Transverse colon (tissue), 3 donors: Measurements from ENCODE around the gene DAAM1.

ENCODE experiments used
- EP300 ChIP-seq: sonication (generic); formaldehyde crosslinking; IDR thresholded peaks from one replicate; pipeline ENCODE4 v1.6.1; 2017; ENCODE audit warnings: antibody characterized with exemption, low read depth
- POLR2A ChIP-seq: fragments of 450-650 bp; IDR thresholded peaks from one replicate; pipeline ENCODE4 v1.6.1; 2016; ENCODE audit warnings: antibody characterized with exemption, mild to moderate bottlenecking, moderate library complexity
- TF ChIP-seq, protein P1 (sequence below), 5 experiments: fragments of 200-600 bp in 3 of 5; fragments of 450-650 bp in 2 of 5; sonication (generic) in 3 of 5; IDR thresholded peaks; 1 replicate in 2 of 5; 2 replicates in 3 of 5; pipeline ENCODE4 v1.5.1; 2016 to 2017; ENCODE audit warnings: antibody characterized with exemption in 5 of 5, inconsistent platforms in 3 of 5, mild to moderate bottlenecking in 2 of 5, moderate library complexity in 1 of 5

DNA sequence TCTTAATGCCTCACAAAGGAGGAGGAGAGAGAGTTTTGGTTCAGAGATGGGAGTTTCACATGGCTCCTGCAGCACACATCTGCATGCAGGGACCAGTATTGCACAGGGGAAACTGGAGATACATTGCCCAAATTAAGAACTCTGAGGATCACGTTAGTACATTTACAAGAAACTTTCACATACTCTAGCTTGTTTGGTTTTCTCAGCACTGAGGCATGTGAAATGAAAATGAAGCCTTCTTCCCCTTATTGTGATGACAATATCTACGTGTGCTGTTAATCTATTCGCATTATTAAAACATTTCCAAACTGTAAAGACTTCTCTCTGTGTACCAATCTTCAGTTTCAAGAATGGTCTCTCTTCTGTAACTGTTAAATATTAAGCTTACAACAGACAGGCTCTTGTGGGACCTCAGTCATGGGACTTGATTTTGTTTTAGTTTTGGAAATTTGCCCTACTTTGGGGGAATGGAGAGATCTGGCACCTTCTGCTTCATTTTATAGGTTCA lies 124.7 kb downstream of the DAAM1 start:
- TF ChIP-seq EP300 (no peak), POLR2A (no peak)
- TF ChIP-seq, protein P1, sequence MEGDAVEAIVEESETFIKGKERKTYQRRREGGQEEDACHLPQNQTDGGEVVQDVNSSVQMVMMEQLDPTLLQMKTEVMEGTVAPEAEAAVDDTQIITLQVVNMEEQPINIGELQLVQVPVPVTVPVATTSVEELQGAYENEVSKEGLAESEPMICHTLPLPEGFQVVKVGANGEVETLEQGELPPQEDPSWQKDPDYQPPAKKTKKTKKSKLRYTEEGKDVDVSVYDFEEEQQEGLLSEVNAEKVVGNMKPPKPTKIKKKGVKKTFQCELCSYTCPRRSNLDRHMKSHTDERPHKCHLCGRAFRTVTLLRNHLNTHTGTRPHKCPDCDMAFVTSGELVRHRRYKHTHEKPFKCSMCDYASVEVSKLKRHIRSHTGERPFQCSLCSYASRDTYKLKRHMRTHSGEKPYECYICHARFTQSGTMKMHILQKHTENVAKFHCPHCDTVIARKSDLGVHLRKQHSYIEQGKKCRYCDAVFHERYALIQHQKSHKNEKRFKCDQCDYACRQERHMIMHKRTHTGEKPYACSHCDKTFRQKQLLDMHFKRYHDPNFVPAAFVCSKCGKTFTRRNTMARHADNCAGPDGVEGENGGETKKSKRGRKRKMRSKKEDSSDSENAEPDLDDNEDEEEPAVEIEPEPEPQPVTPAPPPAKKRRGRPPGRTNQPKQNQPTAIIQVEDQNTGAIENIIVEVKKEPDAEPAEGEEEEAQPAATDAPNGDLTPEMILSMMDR (IDR thresholded peaks at IDR 0.05): no peak
